Hematopoietic multipotent progenitor cell treated with erythropoietin and hydrocortisone succinate and interleukin-3 and kit ligand, for 17 days (in vitro differentiated cells): ENCODE measurements around the gene HPCA.

Experiments used
- DNase-seq: peaks from one replicate; pipeline ENCODE4 v3.0.0-alpha.2; 2015; ENCODE audit warnings: low spot score

Gene HPCA

DNA sequence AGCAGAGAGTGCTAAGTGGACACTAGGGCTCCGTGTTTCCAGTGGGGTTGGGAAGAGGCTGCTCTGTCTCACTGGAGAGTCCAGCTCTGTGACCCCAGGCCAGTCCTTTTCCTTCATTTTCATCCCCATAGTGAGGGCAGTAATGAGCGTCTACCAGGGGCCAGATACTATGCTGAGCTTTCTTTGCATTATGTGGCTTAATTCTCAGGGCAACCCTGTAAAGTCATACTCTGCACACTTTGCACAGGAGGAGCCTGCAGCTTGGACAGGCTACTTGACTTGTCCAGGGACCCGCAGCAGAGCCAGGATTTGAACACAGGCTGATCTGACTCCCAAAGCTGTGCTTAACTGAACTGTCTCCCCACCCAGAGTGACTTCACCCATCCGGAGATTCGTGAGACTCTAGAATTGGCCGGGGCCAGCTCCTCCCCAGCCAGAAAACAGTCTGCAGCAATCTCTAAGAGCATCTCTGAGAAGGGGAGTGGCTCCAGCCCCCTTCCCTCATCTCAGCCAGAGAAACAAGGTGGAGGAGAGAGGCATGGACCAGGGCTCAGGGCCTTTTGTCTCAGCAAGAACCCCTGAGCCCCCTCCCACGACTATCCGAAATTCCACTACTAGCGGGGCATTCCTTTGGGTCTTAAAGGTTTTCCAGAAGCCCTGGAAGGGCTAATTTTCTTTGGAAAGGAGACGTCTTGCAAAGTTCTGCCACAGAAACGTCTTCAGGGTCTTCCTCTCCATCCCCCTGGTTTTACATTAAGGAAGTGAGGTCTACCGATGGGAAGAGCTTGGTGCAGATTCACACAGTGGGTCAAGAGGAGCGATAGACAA is 14.7 kb upstream of the HPCA start:
- no peak for DNase-seq

DNA sequence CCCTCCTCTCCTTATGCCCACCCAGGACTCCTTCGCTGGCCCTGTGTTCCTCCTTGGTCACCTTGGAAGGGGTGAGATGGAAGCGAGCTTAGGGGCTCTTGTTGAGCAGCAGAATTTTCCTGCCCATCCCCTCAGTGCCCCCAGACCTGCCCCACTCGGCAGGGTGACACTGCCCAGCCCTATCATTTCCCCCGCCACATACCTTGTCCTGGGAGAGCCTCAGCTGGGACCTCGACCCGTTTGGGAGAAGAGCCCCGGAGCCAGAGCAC is 14.2 kb upstream of the HPCA start:
- no peak for DNase-seq

DNA sequence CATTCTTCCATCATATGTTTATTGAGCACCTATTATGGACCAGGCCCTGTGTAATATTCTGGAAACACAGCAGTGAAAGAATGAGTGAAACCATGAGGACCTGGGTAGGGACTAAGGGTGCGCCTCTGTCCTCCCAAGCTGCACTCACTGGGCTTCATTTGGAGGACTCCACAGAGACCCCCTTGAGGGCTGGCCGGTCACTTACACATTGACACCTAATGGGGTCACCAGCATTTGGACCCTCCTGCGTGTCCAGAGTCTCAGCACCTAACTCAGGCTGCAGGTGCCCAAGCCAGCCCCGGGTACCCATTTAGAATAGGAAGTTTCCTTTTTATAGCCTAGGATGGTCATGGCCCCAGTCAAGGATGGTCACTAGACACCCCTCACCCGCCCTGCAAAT is 12.8 kb upstream of the HPCA start:
- DNase-seq = no peak

DNA sequence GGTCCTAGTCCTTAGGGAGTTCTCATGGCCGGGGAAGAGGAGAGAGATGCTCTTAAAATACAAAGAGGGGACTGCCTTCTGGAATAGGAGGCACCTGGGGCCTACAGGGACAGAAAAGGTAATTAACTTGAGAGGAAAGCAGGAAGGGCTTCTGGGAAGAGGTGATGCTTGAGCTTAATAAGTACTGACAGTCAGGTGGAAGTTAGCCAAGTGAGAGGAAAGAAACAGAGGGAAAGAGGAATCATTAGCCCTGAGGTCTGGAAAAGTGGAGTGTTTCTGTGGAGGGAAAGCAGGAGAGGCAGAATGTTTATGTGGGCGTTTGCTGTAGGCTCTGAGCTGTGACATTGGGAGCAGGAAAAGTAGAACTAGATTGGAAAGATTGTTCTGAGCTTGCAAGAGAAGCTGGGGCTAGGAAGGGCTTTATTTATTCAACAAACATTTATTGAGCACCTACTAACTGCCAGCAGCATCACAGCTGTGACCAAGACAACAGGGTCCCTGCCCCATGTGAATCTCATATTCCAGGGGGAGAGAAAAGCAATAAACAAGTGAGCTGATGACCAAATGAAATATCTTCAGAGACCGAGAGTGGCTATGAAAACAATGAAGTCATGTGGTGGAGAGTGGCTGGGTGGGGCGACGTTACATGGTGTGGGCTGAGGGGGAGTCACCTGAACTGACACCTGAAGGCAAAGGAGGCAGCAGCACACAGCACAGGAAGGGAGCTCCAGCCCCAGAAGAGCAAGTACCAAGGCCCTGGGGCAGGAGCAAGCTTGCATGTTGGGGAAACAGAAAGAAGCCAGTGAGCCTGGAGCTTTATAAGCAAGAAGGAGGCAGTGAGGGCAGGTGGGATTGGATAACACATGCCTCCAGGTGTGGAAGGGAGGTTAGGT is 11.2 kb upstream of the HPCA start:
- no peak for DNase-seq

DNA sequence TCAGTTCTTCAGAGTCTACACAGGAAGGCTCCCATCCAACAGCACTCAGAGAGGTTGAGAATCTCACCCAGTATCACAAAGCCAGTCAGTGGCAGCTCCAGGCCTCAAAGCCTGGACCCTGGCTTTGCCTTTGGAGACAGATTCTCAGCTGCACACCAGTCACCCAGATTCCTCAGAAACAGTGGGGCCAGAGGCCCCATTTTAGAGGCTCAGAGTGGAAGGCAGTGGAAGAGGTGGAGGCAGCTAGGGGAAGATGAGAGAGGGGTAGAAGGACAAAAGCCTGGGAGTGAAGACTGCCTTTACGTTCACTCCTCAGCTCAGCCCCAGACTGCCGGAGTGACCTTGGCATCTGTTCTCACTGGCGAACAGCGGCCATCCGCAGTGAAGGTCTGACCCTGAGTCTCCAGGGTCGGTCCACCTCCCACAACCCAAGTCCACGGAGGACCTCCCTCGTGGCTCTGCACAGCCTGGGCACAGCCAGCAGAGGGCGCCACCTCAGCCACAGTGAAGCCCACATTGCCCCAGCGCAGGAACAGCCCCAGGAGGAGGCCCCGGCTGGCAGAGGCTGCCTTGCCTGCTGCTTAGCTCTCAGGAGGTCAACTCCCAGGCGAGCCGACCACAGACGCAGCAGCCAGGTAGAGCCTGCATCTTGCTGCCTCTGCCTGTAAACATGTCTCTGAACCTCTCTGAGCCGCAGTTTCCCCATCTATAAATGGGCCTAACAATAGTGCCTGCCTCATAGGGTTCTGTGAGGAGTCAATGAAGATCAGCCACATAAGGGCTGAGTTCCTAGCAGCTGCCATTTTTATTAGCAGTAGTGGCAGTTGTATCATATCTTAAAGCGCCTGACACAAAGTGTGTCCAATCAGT is 9.7 kb upstream of the HPCA start:
- DNase-seq = peak; percentile 62

DNA sequence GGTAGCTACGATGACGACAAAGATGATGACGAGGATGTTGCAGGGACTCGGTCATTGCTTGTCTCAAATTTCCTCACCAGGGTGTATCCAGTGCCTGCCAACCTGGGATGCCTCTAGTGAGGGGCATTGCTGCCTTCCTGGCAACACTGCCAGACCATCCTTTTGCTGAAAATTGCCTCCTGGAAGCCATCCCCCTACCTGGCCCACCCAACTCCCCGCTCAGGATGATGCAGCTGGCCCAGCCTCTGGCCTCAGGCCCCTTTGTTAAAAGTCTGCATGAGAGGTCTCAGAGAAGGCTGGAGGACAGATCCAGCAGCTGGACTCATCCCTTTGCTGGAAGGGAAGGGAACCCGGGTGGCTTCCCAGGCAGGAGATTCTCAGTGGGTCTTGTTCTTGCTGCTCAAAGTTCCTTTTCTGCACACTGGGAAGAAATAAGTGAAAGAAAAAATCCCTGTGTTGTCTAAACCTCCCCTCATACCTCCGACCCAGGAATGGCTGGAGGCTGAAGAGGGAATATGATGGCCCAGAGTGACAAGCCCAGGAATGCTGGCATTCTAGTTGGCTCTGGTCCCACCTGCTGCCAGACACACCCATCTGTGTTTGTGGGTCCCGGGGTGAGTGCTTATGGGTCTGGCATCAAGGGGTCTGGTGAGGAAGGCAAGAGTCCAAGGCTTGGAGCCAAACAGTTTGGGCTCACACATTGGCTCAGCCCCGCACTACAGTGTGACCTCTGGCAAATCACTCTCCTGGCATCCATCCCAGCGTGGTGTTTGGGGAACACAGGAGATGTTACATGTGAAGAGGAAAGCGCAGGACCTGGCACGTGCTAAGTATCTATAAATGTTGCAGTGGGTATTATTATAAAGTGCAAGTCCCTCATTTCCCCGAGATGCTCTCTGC is 8.8 kb upstream of the HPCA start:
- no peak for DNase-seq

DNA sequence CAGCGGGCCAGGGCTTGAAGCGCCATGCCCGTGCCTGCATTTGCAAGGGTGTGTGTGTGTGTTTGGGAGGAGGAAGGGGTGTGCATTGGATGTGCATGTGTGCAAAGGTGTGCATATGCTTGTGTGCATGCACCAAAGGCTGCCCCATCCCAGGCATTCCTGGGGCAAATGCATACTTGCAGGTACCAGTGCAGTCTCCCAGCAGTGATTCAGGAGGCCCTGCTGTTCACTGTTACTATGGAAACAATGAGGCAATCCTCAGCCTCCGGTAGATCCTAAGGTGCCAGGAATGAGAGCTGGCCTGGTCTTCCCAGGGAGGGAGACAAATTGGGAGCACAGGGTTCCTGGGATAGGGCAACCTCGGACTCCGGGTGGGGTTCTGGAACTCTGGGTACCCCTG is 8.1 kb upstream of the HPCA start:
- no peak for DNase-seq

DNA sequence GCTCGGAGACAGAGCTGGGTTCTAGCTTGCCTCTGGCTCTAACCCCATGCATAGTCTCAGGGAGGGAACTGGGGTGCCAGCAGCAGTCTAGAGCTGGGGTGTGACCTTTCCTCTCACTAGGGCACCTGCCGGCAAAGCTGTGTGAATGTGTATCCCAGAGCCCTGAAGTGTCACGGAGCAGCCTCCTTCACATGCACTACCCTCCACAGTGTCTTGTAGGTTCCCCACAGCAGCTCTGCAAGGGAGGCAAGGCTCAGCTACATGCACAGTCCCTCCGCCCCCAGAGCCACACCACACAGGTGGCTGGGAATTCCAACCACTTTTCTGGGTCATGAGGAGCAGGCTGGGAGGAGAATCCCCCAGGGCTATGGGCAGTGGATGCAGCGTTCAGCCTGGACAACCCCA is 7.7 kb upstream of the HPCA start:
- no peak for DNase-seq

DNA sequence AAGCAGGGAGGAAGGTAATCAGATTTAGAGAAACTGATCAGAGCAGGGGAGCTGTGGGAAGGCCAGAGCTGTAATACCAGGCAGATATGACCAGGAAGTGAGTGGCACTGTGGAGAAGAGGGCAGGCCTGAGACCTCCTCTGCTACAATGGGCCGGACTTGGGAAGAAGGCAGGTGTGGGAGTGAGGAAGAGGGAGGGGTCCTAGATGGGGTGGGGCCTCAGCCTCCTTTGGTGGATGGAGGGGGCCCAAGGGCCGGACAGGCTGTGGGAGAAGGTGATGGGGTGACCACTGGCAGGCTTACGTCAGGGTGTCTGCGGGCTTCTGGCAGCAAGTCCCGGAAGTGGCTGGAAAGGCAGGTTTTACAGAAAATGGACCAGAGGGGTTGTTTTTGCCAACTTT is 5.0 kb upstream of the HPCA start:
- no peak for DNase-seq

DNA sequence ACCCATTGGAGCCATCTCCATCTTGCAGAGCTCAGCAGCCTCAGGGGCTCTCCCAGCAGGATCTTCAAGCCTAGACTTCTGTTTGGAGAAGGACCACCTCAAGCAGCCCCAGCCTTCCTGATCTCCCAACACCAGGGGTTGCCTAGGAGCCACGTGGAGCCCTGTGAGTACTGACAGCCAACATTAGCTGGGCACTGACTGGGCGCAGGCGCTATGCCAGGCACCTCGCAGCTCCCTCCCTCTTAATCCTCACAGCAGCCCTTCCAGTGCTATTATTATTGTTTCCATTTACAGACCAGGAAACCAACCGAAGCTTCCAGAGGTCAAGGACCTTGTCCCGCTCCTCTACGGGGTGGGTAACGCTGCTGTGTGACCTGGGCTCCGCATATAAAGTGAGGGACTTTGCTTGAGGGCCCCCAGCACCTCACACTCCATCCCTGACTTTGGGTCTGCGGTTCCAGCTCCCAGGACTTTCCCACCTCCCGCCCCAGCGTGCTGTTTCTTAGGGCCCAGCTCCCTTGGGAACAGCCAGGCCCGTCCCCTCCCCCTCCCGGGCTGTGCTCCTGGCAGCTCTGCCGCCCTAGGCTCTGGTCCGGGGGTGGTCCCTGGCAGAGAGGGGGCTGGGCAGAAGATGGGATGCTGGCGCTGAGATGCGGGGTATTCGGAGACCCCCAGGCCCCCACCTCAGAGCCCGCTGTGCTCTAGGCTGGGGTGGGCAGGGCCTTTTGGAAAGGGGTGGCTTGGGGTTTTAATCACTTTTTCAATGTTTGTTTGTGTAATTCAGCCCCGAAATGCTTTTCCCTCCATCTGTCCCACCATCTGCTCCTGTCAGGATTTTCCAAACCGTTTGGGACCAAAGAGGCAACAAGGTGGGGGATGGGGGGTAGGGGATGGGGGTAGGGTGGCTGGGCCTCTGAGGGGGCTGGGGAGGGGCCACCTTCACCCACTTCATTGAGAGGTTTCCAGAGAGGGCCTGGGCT is 4.1 kb upstream of the HPCA start:
- DNase-seq = no peak

DNA sequence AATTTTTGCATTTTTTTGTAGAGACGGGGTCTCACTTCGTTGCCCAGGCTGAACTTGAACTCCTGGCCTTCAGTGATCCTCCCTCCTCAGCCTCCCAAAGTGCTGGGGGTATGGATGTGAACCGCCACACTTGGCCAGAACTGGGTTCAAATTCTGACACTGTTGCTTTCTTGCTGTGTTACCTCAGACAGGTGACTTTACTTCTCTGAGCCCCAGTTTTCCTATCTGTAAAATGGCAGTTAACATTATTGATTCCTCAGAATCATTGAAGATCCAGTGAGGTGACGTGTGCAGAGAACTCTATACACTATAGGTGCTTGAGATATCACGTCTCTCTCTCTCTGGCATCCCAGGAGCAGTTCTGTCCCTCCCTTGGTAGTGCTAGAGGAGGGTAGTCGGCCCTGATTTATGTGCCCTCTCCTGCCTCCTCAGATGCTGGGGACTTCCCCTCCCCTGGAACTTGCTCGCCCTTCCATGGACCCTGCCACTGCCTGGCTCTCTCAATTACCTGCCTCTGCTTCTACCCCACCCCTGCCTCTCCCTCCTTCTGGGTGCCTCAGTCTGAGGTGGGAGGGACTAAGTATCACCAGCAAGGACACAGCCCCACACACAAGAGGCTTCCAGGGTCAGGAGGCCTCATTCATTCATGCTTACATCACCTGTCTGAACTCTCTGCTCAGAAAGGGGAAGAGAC is 2.8 kb upstream of the HPCA start:
- no peak for DNase-seq

DNA sequence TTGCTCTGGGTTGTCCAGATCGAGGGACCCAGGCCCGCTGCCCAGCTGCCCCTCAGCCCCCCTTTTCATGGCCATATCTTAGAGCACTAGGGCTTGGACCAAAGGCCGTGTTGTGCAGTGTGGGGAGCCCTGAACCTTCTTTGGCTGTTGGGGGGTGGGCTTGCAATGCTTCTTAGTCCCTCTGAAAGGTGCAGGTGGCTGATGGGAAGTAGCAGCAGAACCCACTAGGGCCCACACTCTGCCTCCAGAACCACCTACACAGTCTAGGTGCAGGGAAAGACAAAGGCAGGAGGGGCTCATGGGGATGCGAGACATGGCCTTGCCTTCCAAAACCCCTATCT is 2.3 kb upstream of the HPCA start:
- DNase-seq = no peak

DNA sequence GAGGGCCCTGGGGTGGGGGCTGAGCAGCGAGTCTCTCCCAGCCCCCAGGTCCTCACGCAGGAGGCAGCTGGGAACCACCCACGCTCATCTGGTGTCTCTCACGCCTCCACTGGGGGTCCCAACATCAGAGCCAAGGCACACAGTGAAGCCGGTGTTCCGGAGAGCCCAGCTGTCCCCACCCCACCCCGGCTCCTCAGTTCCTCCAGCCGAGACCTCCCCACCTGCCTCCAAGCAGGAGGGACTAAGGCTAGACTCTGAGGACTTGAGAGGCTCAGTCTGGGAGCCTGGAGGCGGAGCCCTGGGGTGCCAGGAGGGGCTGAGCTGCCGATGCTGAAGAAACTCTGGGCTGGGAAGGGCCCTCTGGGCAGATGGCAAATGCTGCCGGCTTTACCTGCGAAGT is 1.6 kb upstream of the HPCA start:
- DNase-seq = no peak

DNA sequence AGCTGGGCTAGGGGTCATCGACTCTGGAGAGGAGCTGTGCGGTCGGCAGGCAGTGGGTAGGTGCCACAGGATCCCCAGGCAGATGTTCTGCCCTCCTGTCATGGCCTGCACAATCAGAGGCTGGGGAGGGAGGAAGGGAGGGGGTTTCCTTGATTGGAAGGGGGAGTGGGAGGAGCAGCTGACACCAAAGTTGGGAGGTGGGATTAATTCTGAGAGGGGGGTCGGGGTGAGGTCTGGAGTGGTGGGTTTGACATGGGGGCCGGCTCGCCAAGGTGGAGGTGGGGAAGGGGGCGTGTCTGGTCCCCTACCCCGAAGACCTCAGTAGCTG is 651 bp upstream of the HPCA start:
- no peak for DNase-seq

DNA sequence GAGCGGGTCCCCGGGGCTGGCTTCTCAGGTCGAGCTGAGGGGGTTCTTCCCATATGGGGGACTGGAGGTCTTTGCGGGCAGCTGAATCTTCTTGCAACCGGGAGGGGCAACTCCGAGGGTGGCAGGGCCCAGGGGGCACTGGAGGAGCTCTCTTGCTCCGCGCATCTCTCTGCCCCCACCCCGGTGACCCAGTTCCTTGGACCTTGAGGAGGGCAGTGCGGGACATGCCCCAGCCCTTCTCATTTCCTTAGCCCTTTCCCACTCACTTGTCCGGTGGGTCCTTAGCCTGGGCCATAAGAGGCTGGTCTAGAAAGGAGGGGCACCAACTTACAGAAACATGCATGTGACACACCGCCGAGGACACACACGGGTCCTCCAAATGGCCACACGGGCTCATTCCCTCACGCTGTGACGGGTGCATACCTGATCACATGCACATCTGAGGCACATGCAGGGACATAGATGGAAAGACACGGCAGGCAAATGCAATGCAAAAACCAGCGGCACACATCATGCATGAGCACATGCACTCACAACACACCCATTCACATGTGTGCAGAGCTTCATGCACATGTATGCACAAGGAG is 630 bp downstream of the HPCA start:
- DNase-seq = no peak

DNA sequence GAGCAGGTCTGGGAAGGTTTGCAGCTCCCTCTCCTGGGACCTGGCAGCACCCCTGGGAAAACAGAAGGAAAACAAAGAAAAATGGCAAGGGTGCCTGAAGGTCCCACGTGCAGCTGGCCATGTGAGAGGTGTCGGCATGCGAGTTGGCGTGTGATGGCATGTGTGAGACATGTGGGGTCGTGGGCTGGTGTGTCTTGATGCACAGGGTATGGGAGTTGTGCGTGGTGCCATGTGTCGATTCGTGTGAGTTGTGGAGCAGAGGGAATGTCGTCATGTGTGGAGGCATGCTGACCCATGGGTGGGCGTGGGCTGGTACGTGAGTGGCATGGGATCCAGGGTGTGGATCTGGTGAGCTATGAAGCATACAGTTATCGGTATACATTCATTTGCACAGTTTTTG is 1.3 kb downstream of the HPCA start:
- DNase-seq = no peak

DNA sequence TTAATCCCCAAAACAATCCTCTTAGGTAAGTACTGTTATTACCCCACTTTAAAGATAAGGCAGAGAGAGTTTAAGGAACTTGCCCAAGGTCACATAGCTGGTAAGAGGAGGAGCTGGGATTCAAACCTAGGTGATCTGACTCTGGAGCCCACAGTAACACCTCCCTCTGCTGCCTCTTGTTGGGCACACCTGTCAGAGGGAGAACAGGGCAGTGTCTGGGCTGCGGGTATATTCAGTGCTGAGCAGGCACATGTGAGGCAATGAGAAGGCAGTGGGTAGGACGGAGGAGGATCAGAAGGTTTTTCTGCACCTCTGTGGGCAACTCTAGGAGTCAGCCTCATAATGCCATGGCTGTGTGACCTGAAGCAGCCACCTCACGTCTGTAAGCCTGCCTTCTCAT is 1.8 kb downstream of the HPCA start:
- DNase-seq = no peak

DNA sequence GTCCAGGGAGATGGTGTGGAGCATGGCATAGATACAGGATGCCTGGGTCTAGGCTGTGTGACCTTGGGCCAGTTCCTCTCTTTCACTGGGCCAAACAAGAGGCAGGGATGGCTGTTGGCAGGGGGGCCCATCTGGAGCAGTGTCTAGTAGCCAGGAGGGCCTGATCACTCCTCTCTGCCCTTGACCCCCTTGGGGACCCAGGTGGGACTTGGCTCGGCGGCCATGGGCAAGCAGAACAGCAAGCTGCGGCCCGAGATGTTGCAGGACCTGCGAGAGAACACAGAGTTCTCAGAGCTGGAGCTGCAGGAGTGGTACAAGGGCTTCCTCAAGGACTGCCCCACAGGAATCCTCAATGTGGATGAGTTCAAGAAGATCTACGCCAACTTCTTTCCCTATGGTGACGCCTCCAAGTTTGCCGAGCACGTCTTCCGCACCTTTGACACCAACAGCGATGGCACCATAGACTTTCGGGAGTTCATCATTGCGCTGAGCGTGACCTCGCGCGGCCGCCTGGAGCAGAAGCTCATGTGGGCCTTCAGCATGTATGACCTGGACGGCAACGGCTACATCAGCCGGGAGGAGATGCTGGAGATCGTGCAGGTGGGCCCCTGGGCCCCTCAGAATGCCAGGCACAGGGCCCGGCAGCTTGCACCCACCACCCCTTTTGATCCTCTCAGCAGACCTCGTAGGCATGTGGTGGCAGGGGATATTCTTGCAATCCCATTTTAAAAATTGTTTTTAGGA is 2.6 kb downstream of the HPCA start:
- no peak for DNase-seq

DNA sequence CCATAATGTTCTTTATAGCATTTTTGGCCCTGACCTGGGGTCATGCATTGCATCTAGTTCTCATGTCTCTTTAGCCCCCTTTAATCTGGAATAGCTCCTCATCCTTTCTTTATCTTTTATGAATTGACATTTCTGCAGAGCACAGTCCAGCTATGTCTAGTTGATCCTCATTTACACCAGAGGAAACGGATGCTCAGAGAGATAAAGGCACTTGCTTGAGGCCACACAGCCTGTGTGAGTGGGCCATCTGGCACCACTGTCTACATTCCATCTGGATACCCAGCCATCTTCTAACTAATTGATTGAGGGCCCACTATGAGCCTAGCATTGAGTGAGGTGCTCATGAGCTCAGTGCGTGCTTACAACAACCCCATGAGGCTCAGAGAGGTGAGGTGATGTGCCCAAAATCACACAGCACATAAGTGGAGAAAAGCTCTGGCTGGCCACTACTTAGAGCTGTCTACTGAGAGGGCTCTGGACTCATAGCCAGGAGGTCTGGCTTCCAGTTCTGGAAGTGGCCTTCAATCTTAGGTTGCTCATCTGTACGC is 3.5 kb downstream of the HPCA start:
- DNase-seq = no peak
